ENCODE data around the gene PTBP1. TPM values are rescaled to one million over a fixed set of nuclear protein-coding genes. Genes with fewer than 3 reads are reported as not detected.
A peak's percentile ranks its signal among the peaks of the same experiment; 100 is the strongest.

The PTBP1 gene
- total RNA-seq, 1 donor from 2014 or later = 279 TPM

- ATAC-seq = no peak
Observed at GRCh38 chr19:855566-856120, 58.4 kb downstream of the PTBP1 start.

GRCh38 chr19:858284-858683 lies 61.0 kb downstream of the PTBP1 start:
- ATAC-seq = no peak

GRCh38 chr19:858868-859843 lies 61.9 kb downstream of the PTBP1 start, which contains the start of gene CFD:
Gene CFD (plus strand): TSS chr19:859664. CDS start chr19:859690, 26 bp downstream.
- ATAC-seq = peak; percentile 21

GRCh38 chr19:861141-861755 lies 64.0 kb downstream of the PTBP1 start:
- no peak for ATAC-seq

Other genes with a start within 250 kb of the PTBP1 start
- 320 TPM for gene BSG, start 224.9 kb upstream of the PTBP1 start, total RNA-seq
- 0.48 TPM for gene HCN2, start 207.6 kb upstream of the PTBP1 start, total RNA-seq
- 24.5 TPM for gene POLRMT, start 163.9 kb upstream of the PTBP1 start, total RNA-seq
- 0.12 TPM for gene FGF22, start 157.6 kb upstream of the PTBP1 start, total RNA-seq
- 53.0 TPM for gene RNF126, start 134.2 kb upstream of the PTBP1 start, total RNA-seq
- gene FSTL3, start 121.1 kb upstream of the PTBP1 start, total RNA-seq = 3.3 TPM
- not detected for gene PRSS57, start 102.0 kb upstream of the PTBP1 start, total RNA-seq
- gene PALM, start 88.5 kb upstream of the PTBP1 start, total RNA-seq = 2.0 TPM
- 0.40 TPM for gene MISP, start 46.3 kb upstream of the PTBP1 start, total RNA-seq
- not detected for gene PLPPR3, start 24.5 kb downstream of the PTBP1 start, total RNA-seq
- gene AZU1, start 30.4 kb downstream of the PTBP1 start, total RNA-seq = not detected
- not detected for gene PRTN3, start 43.5 kb downstream of the PTBP1 start, total RNA-seq
- gene ELANE, start 54.9 kb downstream of the PTBP1 start, total RNA-seq = not detected
- 21.5 TPM for gene CFD, start 62.2 kb downstream of the PTBP1 start, total RNA-seq
- gene MED16, start 95.7 kb downstream of the PTBP1 start, total RNA-seq = 43.5 TPM
- gene RNU6-9, start 96.0 kb downstream of the PTBP1 start, total RNA-seq = not detected
- gene R3HDM4, start 115.8 kb downstream of the PTBP1 start, total RNA-seq = 59.2 TPM
- not detected for gene KISS1R, start 119.9 kb downstream of the PTBP1 start, total RNA-seq
- gene ARID3A, start 128.6 kb downstream of the PTBP1 start, total RNA-seq = 6.9 TPM
- 41.2 TPM for gene WDR18, start 186.9 kb downstream of the PTBP1 start, total RNA-seq
- not detected for gene GRIN3B, start 203.0 kb downstream of the PTBP1 start, total RNA-seq
- 72.3 TPM for gene TMEM259, start 223.7 kb downstream of the PTBP1 start, total RNA-seq
- gene RNU6-2, start 224.1 kb downstream of the PTBP1 start, total RNA-seq = not detected
- gene CNN2, start 229.2 kb downstream of the PTBP1 start, total RNA-seq = 183 TPM
- 24.8 TPM for gene ABCA7, start 242.7 kb downstream of the PTBP1 start, total RNA-seq